ENCODE results near the gene SPATA31E1. TPM values are rescaled to one million over a fixed set of nuclear protein-coding genes. Genes with fewer than 3 reads are reported as not detected.
"Not testable (repeated sequence)": the region's sequence is repeated elsewhere in the genome, so short reads cannot be mapped to it uniquely, and the experiment has no call there.

SPATA31E1 gene
- total RNA-seq, 1 experiment from 2014 or later: 0.04 TPM

- peaks cover 3% of the 10 kb centered on the region; the same call in 1 of the 2 replicates for H3K4me1 ChIP-seq (ENCODE audit: insufficient read depth, low read length)
- peak overlapping the region; percentile 14 for H3K4me2 ChIP-seq (ENCODE audit: low read length)
- H3K27me3 ChIP-seq (ENCODE audit: low read length): no peaks in the 10 kb centered on the region
- no peaks in the 10 kb centered on the region for H3K36me3 ChIP-seq (ENCODE audit: low read depth, low read length)
- POLR2A ChIA-PET (ENCODE audit: unreplicated experiment): no interaction called here
- DNase-seq (peak; percentile 85), ATAC-seq (peak; percentile 29)
- intact Hi-C loops (cut with micrococcal nuclease): no loop called here
- no peaks in the 10 kb centered on the region for H4K20me1 ChIP-seq (ENCODE audit: low read length)
- no peaks in the 10 kb centered on the region for H3F3A ChIP-seq (ENCODE audit: low read length, unreplicated experiment)
- H3K9me2 ChIP-seq (replicated peaks; ENCODE audit: low read length): no peaks in the 10 kb centered on the region
- BruUV-seq (replicated peaks): no TSS peak
- H3K4me3 ChIP-seq (ENCODE audit: low read length): peak overlapping the region; percentile 40; the same call in 1 of the 2 replicates
- no peaks in the 10 kb centered on the region for H3K9me3 ChIP-seq (ENCODE audit: low read length)
- no peaks in the 10 kb centered on the region for H3K79me2 ChIP-seq (ENCODE audit: low read length)
- CTCF ChIA-PET: no interaction called here
- no peak overlapping the region for H3K27ac ChIP-seq (ENCODE audit: low read length)
- H3K9ac ChIP-seq (ENCODE audit: low read length): no peak overlapping the region
- H2AFZ ChIP-seq (ENCODE audit: low read length): peak overlapping the region; percentile 63
- TF ChIP-seq EZH2phosphoT487 (IDR thresholded peaks at IDR 0.05; ENCODE audit: borderline replicate concordance, low read length) (no peak), CTCF (conservative IDR thresholded peaks at IDR 0.05; ENCODE audit: low read depth, low read length) (peak; percentile 47; the same call in 1 of the 2 replicates)
Measured at GRCh38 chr9:87909310-87910041, 26.8 kb downstream of the SPATA31E1 start.

- no peaks in the 10 kb centered on the region for H3F3A ChIP-seq (ENCODE audit: low read length, unreplicated experiment)
- no peaks in the 10 kb centered on the region for H3K9me3 ChIP-seq (ENCODE audit: low read length)
- ChIA-PET POLR2A (ENCODE audit: unreplicated experiment) (no interaction called here), CTCF (no interaction called here)
- no TSS peak for BruUV-seq (replicated peaks)
- intact Hi-C loops (cut with micrococcal nuclease): no loop called here
- H3K4me2 ChIP-seq (ENCODE audit: low read length): peak overlapping the region; percentile 14
- no peaks in the 10 kb centered on the region for H3K9me2 ChIP-seq (replicated peaks; ENCODE audit: low read length)
- no peaks in the 10 kb centered on the region for H4K20me1 ChIP-seq (ENCODE audit: low read length)
- peak overlapping the region; percentile 40; the same call in 1 of the 2 replicates for H3K4me3 ChIP-seq (ENCODE audit: low read length)
- no peaks in the 10 kb centered on the region for H3K36me3 ChIP-seq (ENCODE audit: low read depth, low read length)
- H3K27me3 ChIP-seq (ENCODE audit: low read length): no peaks in the 10 kb centered on the region
- DNase-seq: no peak
- H3K9ac ChIP-seq (ENCODE audit: low read length): no peak overlapping the region
- TF ChIP-seq EZH2phosphoT487 (IDR thresholded peaks at IDR 0.05; ENCODE audit: borderline replicate concordance, low read length) (no peak), EZH2 (IDR thresholded peaks at IDR 0.05; ENCODE audit: low read length, unreplicated experiment) (no peak), CTCF (conservative IDR thresholded peaks at IDR 0.05; ENCODE audit: low read depth, low read length) (no peak)
- H2AFZ ChIP-seq (ENCODE audit: low read length): 0 out of 2 replicates have a peak overlapping the region, but pooled peaks have one; percentile 14
- ATAC-seq: no peak
- H3K4me1 ChIP-seq (ENCODE audit: insufficient read depth, low read length): peaks cover 3% of the 10 kb centered on the region; the same call in 1 of the 2 replicates
- H3K79me2 ChIP-seq (ENCODE audit: low read length): no peaks in the 10 kb centered on the region
- H3K27ac ChIP-seq (ENCODE audit: low read length): no peak overlapping the region
Measured at GRCh38 chr9:87910821-87911220, 28.1 kb downstream of the SPATA31E1 start.

DNA sequence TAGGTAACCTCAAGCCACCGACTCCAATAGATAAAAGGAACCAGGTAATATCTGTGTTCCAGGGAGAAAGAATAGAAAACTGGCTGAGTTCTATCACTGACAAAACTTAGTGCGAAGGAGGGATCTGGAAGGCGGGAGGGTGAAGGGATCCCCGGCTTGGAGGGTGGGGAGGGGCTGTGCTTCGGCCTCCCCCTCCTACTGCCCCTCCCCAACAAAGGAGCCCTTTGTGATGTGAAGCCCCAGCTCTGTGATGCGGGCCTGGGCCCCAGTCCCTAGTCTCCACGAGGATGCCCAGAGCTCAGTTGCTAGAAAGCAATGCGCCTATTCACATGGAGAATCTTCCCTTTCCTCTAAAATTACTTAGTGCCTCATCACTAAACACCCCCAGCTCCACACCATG, 35.0 kb downstream of the SPATA31E1 start, which contains the start of gene SPATA31C1:
SPATA31C1 (plus strand) TSS at position 301 of the 400 bp plus-strand sequence.
- H3K36me3 ChIP-seq (ENCODE audit: low read depth, low read length); ATAC-seq; H4K20me1 ChIP-seq (ENCODE audit: low read length); H3K79me2 ChIP-seq (ENCODE audit: low read length); BruUV-seq (replicated peaks); H3K9me2 ChIP-seq (replicated peaks; ENCODE audit: low read length); H3K9me3 ChIP-seq (ENCODE audit: low read length); H3K4me1 ChIP-seq (ENCODE audit: insufficient read depth, low read length); POLR2A ChIA-PET (ENCODE audit: unreplicated experiment); H3K9ac ChIP-seq (ENCODE audit: low read length); CTCF ChIA-PET; DNase-seq; H3K4me3 ChIP-seq (ENCODE audit: low read length); H2AFZ ChIP-seq (ENCODE audit: low read length); H3K27ac ChIP-seq (ENCODE audit: low read length); H3K27me3 ChIP-seq (ENCODE audit: low read length); H3F3A ChIP-seq (ENCODE audit: low read length, unreplicated experiment); intact Hi-C loops (cut with micrococcal nuclease); H3K4me2 ChIP-seq (ENCODE audit: low read length): not testable (repeated sequence)

DNA sequence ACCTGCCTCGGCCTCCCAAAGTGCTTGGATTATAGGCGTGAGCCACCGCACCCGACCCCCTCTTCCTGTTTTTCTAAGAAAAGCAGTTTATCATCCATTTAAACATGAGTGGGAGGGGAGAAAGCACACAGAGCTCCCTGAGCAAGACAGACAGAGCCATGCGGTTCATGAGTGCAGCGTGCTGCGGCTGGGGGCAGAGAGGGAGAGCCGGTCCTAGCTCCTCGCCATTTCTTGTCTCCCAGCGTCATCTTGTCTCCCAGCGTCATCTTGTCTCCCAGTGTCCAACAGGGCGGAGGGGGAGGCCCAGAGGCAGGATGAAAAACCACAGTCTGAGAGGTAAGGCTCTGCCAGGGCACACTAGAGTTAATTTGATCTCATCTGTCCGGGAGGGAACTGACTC, 36.3 kb downstream of the SPATA31E1 start:
- H3K4me2 ChIP-seq (ENCODE audit: low read length); H3K36me3 ChIP-seq (ENCODE audit: low read depth, low read length); H3K9ac ChIP-seq (ENCODE audit: low read length); H3K9me3 ChIP-seq (ENCODE audit: low read length); ATAC-seq; H3K27me3 ChIP-seq (ENCODE audit: low read length); BruUV-seq (replicated peaks); H3K4me3 ChIP-seq (ENCODE audit: low read length); POLR2A ChIA-PET (ENCODE audit: unreplicated experiment); H3K9me2 ChIP-seq (replicated peaks; ENCODE audit: low read length); intact Hi-C loops (cut with micrococcal nuclease); H3K27ac ChIP-seq (ENCODE audit: low read length); CTCF ChIA-PET; H4K20me1 ChIP-seq (ENCODE audit: low read length); H3K4me1 ChIP-seq (ENCODE audit: insufficient read depth, low read length); H2AFZ ChIP-seq (ENCODE audit: low read length); H3K79me2 ChIP-seq (ENCODE audit: low read length); H3F3A ChIP-seq (ENCODE audit: low read length, unreplicated experiment); DNase-seq: not testable (repeated sequence)

- ATAC-seq; H2AFZ ChIP-seq (ENCODE audit: low read length); H3K4me1 ChIP-seq (ENCODE audit: insufficient read depth, low read length); H3F3A ChIP-seq (ENCODE audit: low read length, unreplicated experiment); CTCF ChIA-PET; BruUV-seq (replicated peaks); POLR2A ChIA-PET (ENCODE audit: unreplicated experiment); H3K27ac ChIP-seq (ENCODE audit: low read length); DNase-seq; H3K4me3 ChIP-seq (ENCODE audit: low read length); H3K9me3 ChIP-seq (ENCODE audit: low read length); H4K20me1 ChIP-seq (ENCODE audit: low read length); H3K36me3 ChIP-seq (ENCODE audit: low read depth, low read length); H3K9me2 ChIP-seq (replicated peaks; ENCODE audit: low read length); intact Hi-C loops (cut with micrococcal nuclease); H3K27me3 ChIP-seq (ENCODE audit: low read length); H3K4me2 ChIP-seq (ENCODE audit: low read length); H3K9ac ChIP-seq (ENCODE audit: low read length); H3K79me2 ChIP-seq (ENCODE audit: low read length): not testable (repeated sequence)
Measured at GRCh38 chr9:87921561-87921960, 38.9 kb downstream of the SPATA31E1 start.

All from PC-3 (cell line).